ENCODE data around the gene RNF213. TPM values are rescaled to one million over a fixed set of nuclear protein-coding genes. Genes with fewer than 3 reads are reported as not detected.

RNF213 gene
- total RNA-seq, 1 donor = 198 TPM

DNA sequence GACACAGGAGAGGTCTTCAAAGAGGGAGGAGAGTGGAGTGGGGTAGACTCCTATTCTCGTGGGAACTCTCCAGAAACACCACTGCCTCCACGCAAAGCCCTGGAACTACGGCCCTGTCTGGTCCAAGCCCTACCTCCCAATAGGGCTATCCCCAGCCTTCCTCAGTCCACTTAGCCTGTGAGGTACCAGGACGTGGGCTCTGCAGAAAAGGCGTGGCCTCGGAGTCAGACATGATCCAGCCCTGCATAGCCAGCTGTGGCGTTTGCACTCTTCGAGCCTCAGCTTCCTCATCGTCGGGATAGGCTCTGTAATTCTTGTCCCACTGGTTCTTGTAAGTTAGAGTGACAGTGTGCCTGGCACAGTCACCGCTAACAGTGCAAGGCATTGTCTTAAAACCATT, 168.1 kb downstream of the RNF213 start:
- TF ChIP-seq, protein P1, sequence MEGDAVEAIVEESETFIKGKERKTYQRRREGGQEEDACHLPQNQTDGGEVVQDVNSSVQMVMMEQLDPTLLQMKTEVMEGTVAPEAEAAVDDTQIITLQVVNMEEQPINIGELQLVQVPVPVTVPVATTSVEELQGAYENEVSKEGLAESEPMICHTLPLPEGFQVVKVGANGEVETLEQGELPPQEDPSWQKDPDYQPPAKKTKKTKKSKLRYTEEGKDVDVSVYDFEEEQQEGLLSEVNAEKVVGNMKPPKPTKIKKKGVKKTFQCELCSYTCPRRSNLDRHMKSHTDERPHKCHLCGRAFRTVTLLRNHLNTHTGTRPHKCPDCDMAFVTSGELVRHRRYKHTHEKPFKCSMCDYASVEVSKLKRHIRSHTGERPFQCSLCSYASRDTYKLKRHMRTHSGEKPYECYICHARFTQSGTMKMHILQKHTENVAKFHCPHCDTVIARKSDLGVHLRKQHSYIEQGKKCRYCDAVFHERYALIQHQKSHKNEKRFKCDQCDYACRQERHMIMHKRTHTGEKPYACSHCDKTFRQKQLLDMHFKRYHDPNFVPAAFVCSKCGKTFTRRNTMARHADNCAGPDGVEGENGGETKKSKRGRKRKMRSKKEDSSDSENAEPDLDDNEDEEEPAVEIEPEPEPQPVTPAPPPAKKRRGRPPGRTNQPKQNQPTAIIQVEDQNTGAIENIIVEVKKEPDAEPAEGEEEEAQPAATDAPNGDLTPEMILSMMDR (IDR thresholded peaks at IDR 0.05; ENCODE audit: insufficient read depth, low read depth, low read length) = no peak
- DNase-seq (ENCODE audit: low read depth) = no peak
- no peak overlapping the region for H3K4me3 ChIP-seq (ENCODE audit: low read depth, low read length)

DNA sequence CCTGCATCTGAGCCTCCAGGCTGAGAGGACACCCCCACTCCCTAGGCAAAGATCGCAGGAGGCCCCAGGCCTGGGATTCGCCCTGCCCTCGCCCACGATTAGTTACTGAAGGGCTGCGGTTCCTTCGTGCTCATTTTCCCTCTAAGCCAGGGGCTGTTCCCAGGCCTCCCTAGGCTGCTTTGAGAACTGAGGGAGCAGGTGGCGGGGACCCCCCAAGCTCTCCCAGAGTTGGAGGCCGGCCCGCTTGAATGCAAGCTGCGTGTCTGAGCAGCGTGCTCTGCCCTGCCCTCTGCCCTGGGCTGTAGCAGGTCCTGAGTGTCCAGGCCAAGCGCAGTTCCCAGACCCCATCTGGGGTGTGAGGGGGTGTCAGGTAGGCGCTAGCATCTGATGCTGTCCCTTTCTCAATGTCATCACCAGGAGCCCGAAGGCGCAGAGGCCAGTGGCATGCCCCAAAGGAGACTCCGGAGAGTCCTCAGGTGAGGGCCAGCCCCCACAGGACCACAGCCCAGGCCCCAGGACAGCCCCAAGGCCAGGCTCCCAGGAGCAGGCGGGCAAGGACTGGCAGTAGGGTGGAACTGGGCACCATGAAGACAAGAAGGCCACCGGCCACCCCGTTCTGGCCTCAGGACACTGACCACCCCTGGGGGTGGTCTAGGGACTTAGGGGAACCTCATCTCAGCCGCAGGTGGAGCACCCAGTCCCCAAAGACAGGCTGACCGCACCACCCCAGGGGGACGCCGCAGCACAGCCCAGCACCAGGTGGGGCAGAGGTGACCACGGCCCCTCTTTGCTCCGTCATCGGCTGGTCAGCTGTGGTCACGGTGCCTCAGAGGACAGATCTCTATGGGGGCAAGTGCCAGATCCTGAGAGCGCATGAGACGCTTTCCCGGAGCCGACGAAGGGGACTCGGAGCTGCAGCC, 169.0 kb downstream of the RNF213 start:
- TF ChIP-seq, protein P1 (IDR thresholded peaks at IDR 0.05; ENCODE audit: insufficient read depth, low read depth, low read length) = no peak
- DNase-seq (ENCODE audit: low read depth) = no peak
- H3K4me3 ChIP-seq (ENCODE audit: low read depth, low read length) = no peak overlapping the region

DNA sequence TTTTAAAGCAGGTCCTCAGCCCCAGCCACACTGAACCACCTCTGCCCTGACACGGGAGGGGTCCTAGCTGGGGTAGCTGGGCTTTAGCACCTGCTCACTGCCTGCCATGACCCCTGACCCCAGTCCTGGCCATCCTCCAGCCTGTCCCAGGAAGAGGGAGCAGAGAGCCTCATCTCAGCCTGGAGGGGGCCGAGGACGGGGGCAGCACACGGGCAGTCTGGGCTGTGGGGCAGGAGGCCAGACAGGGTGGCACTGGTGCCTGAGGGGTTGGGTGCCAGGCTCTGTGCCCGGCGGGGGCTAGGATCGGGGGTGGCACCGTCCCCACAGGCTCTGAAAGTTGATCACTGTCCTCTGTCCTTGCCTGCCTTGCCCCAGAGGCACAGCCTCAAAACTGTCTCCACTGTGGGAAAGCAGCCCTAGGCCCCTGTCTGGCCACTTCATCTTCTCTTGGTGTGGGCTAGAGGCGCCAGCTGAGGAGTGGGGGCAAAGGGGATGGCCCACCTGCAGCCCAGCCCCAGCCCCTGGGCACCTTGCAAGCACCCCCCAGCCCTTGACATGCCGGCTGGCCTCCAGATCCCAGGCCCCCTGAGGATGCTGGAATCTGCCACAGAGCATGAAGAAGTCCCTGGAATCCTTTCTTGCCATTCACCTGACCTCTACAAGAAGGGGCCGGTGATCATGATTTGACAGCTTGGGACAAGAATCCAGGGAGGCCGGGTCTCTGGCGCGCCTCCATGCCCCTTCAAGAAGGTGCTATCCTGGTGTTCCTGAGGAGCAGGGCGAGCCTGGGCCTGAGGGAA, 170.0 kb downstream of the RNF213 start:
- DNase-seq (ENCODE audit: low read depth) = no peak
- TF ChIP-seq, protein P1 (IDR thresholded peaks at IDR 0.05; ENCODE audit: insufficient read depth, low read depth, low read length) = no peak
- no peak overlapping the region for H3K4me3 ChIP-seq (ENCODE audit: low read depth, low read length)

DNA sequence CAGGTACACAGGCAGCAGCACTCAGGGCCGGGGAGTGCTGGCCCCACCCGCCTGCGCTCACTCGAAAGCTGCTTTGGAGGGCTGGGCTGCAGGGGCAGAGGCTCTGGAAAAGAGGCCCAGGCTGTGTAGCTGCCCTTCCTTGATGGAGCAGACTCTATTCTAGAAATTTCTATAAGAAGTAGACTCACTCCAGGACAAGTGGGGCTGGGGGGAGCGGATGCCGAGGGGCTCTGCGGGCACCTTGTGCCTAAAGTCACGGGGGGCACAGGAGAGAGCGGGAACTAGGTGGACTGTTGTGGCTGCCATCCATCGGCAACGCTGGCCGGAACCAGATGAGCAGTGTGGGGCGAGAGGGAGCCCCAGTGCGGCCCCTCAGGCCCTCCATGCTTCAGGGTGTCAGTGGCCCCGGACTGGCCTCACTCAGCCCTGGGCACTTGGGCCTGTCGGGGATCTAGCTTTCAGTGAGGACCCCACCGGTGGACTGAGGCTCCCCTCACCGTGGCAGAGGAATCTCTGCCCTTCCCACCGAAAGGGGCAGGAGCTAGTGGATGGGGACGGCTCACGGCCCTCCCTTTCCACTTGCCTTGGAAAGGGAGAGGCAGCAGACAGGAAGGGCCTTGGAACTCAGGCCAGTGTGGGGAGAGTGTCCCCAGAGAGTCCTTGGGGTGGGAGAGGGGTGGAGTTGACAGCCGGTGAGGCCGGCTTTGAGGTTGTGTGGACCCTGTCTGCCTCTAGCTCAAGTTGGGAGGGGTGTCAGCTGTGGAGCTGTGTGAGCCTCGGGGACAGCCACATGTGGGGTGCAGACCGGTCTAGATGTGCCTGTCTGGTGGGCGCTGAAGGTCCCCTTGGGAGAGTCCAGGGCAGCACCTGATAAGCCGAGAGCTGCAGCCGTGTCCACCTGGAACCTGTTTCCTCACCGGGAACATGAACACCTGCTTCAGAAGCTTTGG, 170.9 kb downstream of the RNF213 start:
- TF ChIP-seq, protein P1 (IDR thresholded peaks at IDR 0.05; ENCODE audit: insufficient read depth, low read depth, low read length) = no peak

DNA sequence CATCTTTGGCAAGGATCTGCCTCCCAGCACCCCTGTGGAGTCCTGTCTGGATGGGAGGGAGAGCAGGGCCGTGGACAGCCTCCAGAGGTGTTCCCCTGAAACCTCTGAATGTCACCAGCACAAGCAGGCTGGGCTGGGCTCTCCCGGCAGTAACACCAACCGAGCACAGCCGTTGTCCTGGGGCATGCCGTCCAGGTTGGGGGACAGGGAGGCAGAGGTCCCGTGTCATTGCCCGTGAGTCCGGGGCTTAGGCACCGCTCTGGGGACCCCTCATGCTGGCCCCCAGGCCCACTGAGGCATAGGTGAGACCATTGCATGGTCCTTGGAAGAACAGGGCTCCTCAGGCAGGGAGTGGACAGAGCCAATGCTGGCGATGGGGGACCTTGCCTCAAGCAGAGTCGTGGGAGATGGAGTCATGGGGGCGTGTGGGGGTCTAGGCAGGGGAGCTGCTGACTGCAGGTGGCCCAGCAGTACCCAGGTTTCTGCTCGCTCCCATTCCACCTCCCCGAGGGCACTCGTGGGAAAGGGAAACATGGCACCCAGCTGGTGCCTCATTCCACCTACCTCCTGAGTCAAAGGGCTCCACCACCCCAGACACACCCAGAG, 171.8 kb downstream of the RNF213 start:
- TF ChIP-seq, protein P1 (IDR thresholded peaks at IDR 0.05; ENCODE audit: insufficient read depth, low read depth, low read length) = no peak
- H3K4me3 ChIP-seq (ENCODE audit: low read depth, low read length) = no peak overlapping the region
- DNase-seq (ENCODE audit: low read depth) = no peak

More for the DNA sequence above, 170.9 kb downstream of the RNF213 start:
- no peak overlapping the region for H3K4me3 ChIP-seq (ENCODE audit: low read depth, low read length)
- DNase-seq (ENCODE audit: low read depth) = no peak

Data from fibroblast of villous mesenchyme (primary cell).